ENCODE data around the gene SPG11.
"Not testable (repeated sequence)": the region's sequence is repeated elsewhere in the genome, so short reads cannot be mapped to it uniquely, and the experiment has no call there.

The SPG11 gene

GRCh38 chr15:44570361-44570760, 93.1 kb downstream of the SPG11 start:
- peaks cover 18% of the 10 kb centered on the region for H3K36me3 ChIP-seq (ENCODE audit: control insufficient read depth, insufficient read depth, low read length)
- H3K4me1 ChIP-seq (ENCODE audit: control insufficient read depth, insufficient read depth, low read length) = no peaks in the 10 kb centered on the region
- H3K9me3 ChIP-seq (ENCODE audit: control insufficient read depth, low read length) = peaks cover 4% of the 10 kb centered on the region
- no peaks in the 10 kb centered on the region for H3K27me3 ChIP-seq (ENCODE audit: control insufficient read depth, insufficient read depth, low read length)
- H3K9ac ChIP-seq (ENCODE audit: low read length) = no peak overlapping the region
- H3K4me3 ChIP-seq (ENCODE audit: low read length) = no peak overlapping the region

- H3K9ac ChIP-seq (ENCODE audit: low read length) = no peak overlapping the region
- peaks cover 7% of the 10 kb centered on the region for H3K9me3 ChIP-seq (ENCODE audit: control insufficient read depth, low read length)
- H3K4me3 ChIP-seq (ENCODE audit: low read length) = no peak overlapping the region
- peaks cover 20% of the 10 kb centered on the region for H3K36me3 ChIP-seq (ENCODE audit: control insufficient read depth, insufficient read depth, low read length)
- no peaks in the 10 kb centered on the region for H3K4me1 ChIP-seq (ENCODE audit: control insufficient read depth, insufficient read depth, low read length)
- H3K27me3 ChIP-seq (ENCODE audit: control insufficient read depth, insufficient read depth, low read length) = no peaks in the 10 kb centered on the region
Observed at GRCh38 chr15:44569316-44569715, 94.1 kb downstream of the SPG11 start.

GRCh38 chr15:44568338-44568737, 95.1 kb downstream of the SPG11 start:
- H3K36me3 ChIP-seq (ENCODE audit: control insufficient read depth, insufficient read depth, low read length) = peaks cover 15% of the 10 kb centered on the region
- H3K27me3 ChIP-seq (ENCODE audit: control insufficient read depth, insufficient read depth, low read length) = no peaks in the 10 kb centered on the region

GRCh38 chr15:44566155-44566540, 97.3 kb downstream of the SPG11 start:
- no peaks in the 10 kb centered on the region for H3K27me3 ChIP-seq (ENCODE audit: control insufficient read depth, insufficient read depth, low read length)
- peaks cover 7% of the 10 kb centered on the region for H3K9me3 ChIP-seq (ENCODE audit: control insufficient read depth, low read length)
- peaks cover 14% of the 10 kb centered on the region for H3K36me3 ChIP-seq (ENCODE audit: control insufficient read depth, insufficient read depth, low read length)
- no peaks in the 10 kb centered on the region for H3K4me1 ChIP-seq (ENCODE audit: control insufficient read depth, insufficient read depth, low read length)
- H3K9ac ChIP-seq (ENCODE audit: low read length) = no peak overlapping the region
- no peak overlapping the region for H3K4me3 ChIP-seq (ENCODE audit: low read length)

More at GRCh38 chr15:44568338-44568737, 95.1 kb downstream of the SPG11 start:
- Histone ChIP-seq H3K9me3 (ENCODE audit: control insufficient read depth, low read length) (peaks cover 7% of the 10 kb centered on the region), H3K4me3 (ENCODE audit: low read length) (no peak overlapping the region), H3K4me1 (ENCODE audit: control insufficient read depth, insufficient read depth, low read length) (no peaks in the 10 kb centered on the region), H3K9ac (ENCODE audit: low read length) (no peak overlapping the region)

- H3K9me3 ChIP-seq (ENCODE audit: control insufficient read depth, low read length) = peaks cover 7% of the 10 kb centered on the region
- peaks cover 17% of the 10 kb centered on the region for H3K36me3 ChIP-seq (ENCODE audit: control insufficient read depth, insufficient read depth, low read length)
- no peak overlapping the region for H3K9ac ChIP-seq (ENCODE audit: low read length)
- no peaks in the 10 kb centered on the region for H3K27me3 ChIP-seq (ENCODE audit: control insufficient read depth, insufficient read depth, low read length)
- H3K4me1 ChIP-seq (ENCODE audit: control insufficient read depth, insufficient read depth, low read length) = no peaks in the 10 kb centered on the region
- no peak overlapping the region for H3K4me3 ChIP-seq (ENCODE audit: low read length)
Observed at GRCh38 chr15:44565387-44566154, 97.9 kb downstream of the SPG11 start.

GRCh38 chr15:44560926-44561325, 102.5 kb downstream of the SPG11 start:
- peaks cover 23% of the 10 kb centered on the region for H3K36me3 ChIP-seq (ENCODE audit: control insufficient read depth, insufficient read depth, low read length)
- not testable (repeated sequence) for H3K27me3 ChIP-seq (ENCODE audit: control insufficient read depth, insufficient read depth, low read length); H3K9me3 ChIP-seq (ENCODE audit: control insufficient read depth, low read length); H3K4me1 ChIP-seq (ENCODE audit: control insufficient read depth, insufficient read depth, low read length); H3K4me3 ChIP-seq (ENCODE audit: low read length); H3K9ac ChIP-seq (ENCODE audit: low read length)

GRCh38 chr15:44554934-44555723, 108.3 kb downstream of the SPG11 start:
- peaks cover 16% of the 10 kb centered on the region for H3K36me3 ChIP-seq (ENCODE audit: control insufficient read depth, insufficient read depth, low read length)
- no peaks in the 10 kb centered on the region for H3K9me3 ChIP-seq (ENCODE audit: control insufficient read depth, low read length)
- no peaks in the 10 kb centered on the region for H3K27me3 ChIP-seq (ENCODE audit: control insufficient read depth, insufficient read depth, low read length)
- peaks cover 2% of the 10 kb centered on the region for H3K4me1 ChIP-seq (ENCODE audit: control insufficient read depth, insufficient read depth, low read length)
- no peak overlapping the region for H3K9ac ChIP-seq (ENCODE audit: low read length)
- H3K4me3 ChIP-seq (ENCODE audit: low read length) = no peak overlapping the region

GRCh38 chr15:44550734-44551133, 112.7 kb downstream of the SPG11 start:
- no peaks in the 10 kb centered on the region for H3K9me3 ChIP-seq (ENCODE audit: control insufficient read depth, low read length)
- no peak overlapping the region for H3K4me3 ChIP-seq (ENCODE audit: low read length)
- H3K4me1 ChIP-seq (ENCODE audit: control insufficient read depth, insufficient read depth, low read length) = peaks cover 6% of the 10 kb centered on the region
- no peaks in the 10 kb centered on the region for H3K27me3 ChIP-seq (ENCODE audit: control insufficient read depth, insufficient read depth, low read length)
- peaks cover 11% of the 10 kb centered on the region for H3K36me3 ChIP-seq (ENCODE audit: control insufficient read depth, insufficient read depth, low read length)
- no peak overlapping the region for H3K9ac ChIP-seq (ENCODE audit: low read length)

GRCh38 chr15:44550256-44550655, 113.2 kb downstream of the SPG11 start:
- Histone ChIP-seq H3K4me3 (ENCODE audit: low read length) (no peak overlapping the region), H3K9ac (ENCODE audit: low read length) (no peak overlapping the region), H3K36me3 (ENCODE audit: control insufficient read depth, insufficient read depth, low read length) (peaks cover 6% of the 10 kb centered on the region), H3K4me1 (ENCODE audit: control insufficient read depth, insufficient read depth, low read length) (peaks cover 7% of the 10 kb centered on the region), H3K9me3 (ENCODE audit: control insufficient read depth, low read length) (no peaks in the 10 kb centered on the region), H3K27me3 (ENCODE audit: control insufficient read depth, insufficient read depth, low read length) (no peaks in the 10 kb centered on the region)

GRCh38 chr15:44549152-44549551, 114.3 kb downstream of the SPG11 start:
- not testable (repeated sequence) for H3K27me3 ChIP-seq (ENCODE audit: control insufficient read depth, insufficient read depth, low read length); H3K9me3 ChIP-seq (ENCODE audit: control insufficient read depth, low read length); H3K9ac ChIP-seq (ENCODE audit: low read length); H3K4me1 ChIP-seq (ENCODE audit: control insufficient read depth, insufficient read depth, low read length); H3K36me3 ChIP-seq (ENCODE audit: control insufficient read depth, insufficient read depth, low read length); H3K4me3 ChIP-seq (ENCODE audit: low read length)

- Histone ChIP-seq H3K4me1 (ENCODE audit: control insufficient read depth, insufficient read depth, low read length) (peaks cover 10% of the 10 kb centered on the region), H3K9me3 (ENCODE audit: control insufficient read depth, low read length) (no peaks in the 10 kb centered on the region), H3K4me3 (ENCODE audit: low read length) (no peak overlapping the region), H3K36me3 (ENCODE audit: control insufficient read depth, insufficient read depth, low read length) (no peaks in the 10 kb centered on the region), H3K27me3 (ENCODE audit: control insufficient read depth, insufficient read depth, low read length) (no peaks in the 10 kb centered on the region), H3K9ac (ENCODE audit: low read length) (no peak overlapping the region)
Observed at GRCh38 chr15:44545913-44546802, 117.3 kb downstream of the SPG11 start.

- not testable (repeated sequence) for H3K27me3 ChIP-seq (ENCODE audit: control insufficient read depth, insufficient read depth, low read length); H3K4me1 ChIP-seq (ENCODE audit: control insufficient read depth, insufficient read depth, low read length)
Observed at GRCh38 chr15:44544745-44545144, 118.7 kb downstream of the SPG11 start.

More at GRCh38 chr15:44544745-44545144, 118.7 kb downstream of the SPG11 start:
- H3K9me3 ChIP-seq (ENCODE audit: control insufficient read depth, low read length); H3K4me3 ChIP-seq (ENCODE audit: low read length); H3K36me3 ChIP-seq (ENCODE audit: control insufficient read depth, insufficient read depth, low read length); H3K9ac ChIP-seq (ENCODE audit: low read length): not testable (repeated sequence)

Data from mucosa of stomach (tissue), 1 donor.